IPS-NIHi7 (cell line): Measurements from ENCODE around the gene PRR7.

Experiments used
- DNase-seq: peaks from one replicate; pipeline ENCODE4 v3.0.0; 2012; ENCODE audit warnings: mixed read lengths; ENCODE audit errors: extremely low spot score

Gene PRR7

GRCh38 chr5:177435847-177436536, 10.6 kb upstream of the PRR7 start:
- DNase-seq = no peak

- no peak for DNase-seq
These were observed 9.0 kb upstream of the PRR7 start for GRCh38 chr5:177437623-177438022.

- DNase-seq = no peak
These were observed 8.1 kb upstream of the PRR7 start for GRCh38 chr5:177438468-177438867.

- DNase-seq = no peak
These were observed 7.0 kb upstream of the PRR7 start for GRCh38 chr5:177439518-177440053.

GRCh38 chr5:177440211-177440989, 6.2 kb upstream of the PRR7 start:
- no peak for DNase-seq

- no peak for DNase-seq
These were observed 5.4 kb upstream of the PRR7 start for GRCh38 chr5:177440990-177441780.

- no peak for DNase-seq
These were observed 4.4 kb upstream of the PRR7 start for GRCh38 chr5:177442066-177442826.

- DNase-seq = no peak
These were observed 3.2 kb upstream of the PRR7 start for GRCh38 chr5:177443144-177443983.

- DNase-seq = no peak
These were observed 2.2 kb upstream of the PRR7 start for GRCh38 chr5:177444106-177445051.

GRCh38 chr5:177445052-177445916, 1.3 kb upstream of the PRR7 start:
- DNase-seq = no peak

GRCh38 chr5:177445917-177446199, 756 bp upstream of the PRR7 start:
- no peak for DNase-seq

GRCh38 chr5:177447066-177447610, 524 bp downstream of the PRR7 start:
- DNase-seq = peak; percentile 69

- DNase-seq = peak; percentile 70
These were observed 1.1 kb downstream of the PRR7 start for GRCh38 chr5:177447611-177448243.

- no peak for DNase-seq
These were observed 1.8 kb downstream of the PRR7 start for GRCh38 chr5:177448244-177448950.

- no peak for DNase-seq
These were observed 2.8 kb downstream of the PRR7 start for GRCh38 chr5:177449140-177450061.
